ENCODE measurements around the gene LRTM2. TPM values are rescaled to one million over a fixed set of nuclear protein-coding genes. Genes with fewer than 3 reads are reported as not detected.

The LRTM2 gene
- total RNA-seq, 2 donors from 2014 or later = not detected

DNA sequence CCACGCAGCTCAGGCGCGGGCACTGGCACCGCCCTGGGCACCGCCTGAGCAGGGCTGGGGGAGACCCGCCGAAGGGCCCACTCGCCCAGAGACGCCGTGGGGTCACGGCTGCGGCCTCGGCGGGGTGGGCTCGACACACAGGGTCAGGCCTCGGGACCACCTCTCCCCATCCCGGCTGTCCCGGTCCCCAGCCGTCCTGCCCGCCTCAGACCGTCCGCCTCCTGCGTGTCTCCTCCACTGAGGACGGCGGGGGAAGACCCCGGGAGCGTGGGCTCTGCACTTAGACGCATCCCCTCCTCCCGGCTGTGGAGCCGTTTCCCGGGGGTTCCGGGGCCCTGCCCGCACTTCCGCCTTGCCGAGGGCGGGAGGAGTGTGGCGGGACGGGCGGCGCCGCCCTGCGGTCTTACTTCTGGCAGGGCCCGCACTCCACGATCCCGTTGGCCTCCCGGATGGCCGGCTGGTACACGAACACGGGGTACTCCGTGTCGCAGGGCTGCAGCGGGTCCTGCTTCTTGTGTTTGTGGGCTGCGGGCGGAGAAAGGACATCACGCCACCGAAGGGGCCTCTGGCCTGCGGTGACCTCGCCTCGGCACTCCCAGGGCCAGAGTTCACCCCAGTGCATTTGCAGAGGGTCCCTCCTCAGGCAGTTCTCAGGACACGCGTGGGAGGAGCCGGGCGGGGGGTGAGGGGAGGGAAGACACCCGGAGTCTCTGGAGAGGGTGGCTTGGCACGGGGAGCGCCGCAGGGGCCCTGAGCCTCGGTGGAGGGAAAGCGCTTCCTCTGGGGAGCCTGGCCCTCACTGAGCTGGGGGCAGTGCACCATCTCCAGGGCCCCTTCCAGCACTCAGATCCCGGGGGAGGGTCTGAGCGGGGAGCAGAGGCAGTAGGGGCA, 23.1 kb upstream of the LRTM2 start:
- intact Hi-C loops (cut with DNase I) = loop anchor here (2.0 to 5.0 kb wide), 4 partner anchors 238 to 785 kb away; partner anchors contain the start of gene CACNA1C
- TF ChIP-seq POLR2AphosphoS5 (IDR thresholded peaks at IDR 0.05) (no peak), POLR2A (IDR thresholded peaks at IDR 0.05) (peak; percentile 28), CTCF (IDR thresholded peaks at IDR 0.05) (peak in 1 of 4 experiments; percentile 6)
- 10% methylated on average over 48 of the region's 71 CpGs for WGBS

DNA sequence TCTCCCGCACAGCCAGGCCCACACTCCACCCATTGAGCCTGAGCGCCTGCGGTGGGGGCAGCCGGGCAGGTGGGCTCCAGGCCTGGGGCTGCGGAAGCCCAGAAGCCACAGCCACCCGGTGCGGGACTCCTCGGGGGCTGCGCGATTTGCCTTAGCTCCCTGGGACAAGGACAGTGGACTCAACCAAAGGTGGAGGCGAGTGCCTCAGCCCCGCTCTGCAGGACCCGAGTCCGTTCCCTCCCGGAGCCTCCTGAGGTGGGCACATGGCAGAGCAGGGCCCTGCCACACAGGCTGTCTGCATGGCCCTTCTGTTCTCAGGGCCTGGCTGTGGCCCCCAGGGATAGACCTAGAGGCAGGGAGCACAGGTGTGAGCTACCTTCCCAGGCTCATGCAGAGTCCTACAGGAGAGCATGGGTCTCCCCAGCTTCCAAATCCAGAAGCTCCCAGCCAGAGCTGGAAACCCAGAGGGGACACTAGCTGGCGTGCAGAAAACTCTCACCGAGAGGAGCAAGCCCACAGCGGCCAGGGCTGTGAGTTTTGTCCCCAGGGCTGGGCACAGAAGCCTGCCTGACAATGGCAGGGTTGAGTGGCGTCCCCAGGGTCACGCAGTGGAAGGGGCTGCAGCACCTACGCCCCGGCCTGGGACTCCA, 22.2 kb upstream of the LRTM2 start:
- no peak overlapping the region for H3K27ac ChIP-seq
- intact Hi-C loops (cut with DNase I) = loop anchor here (2.0 to 5.0 kb wide), 4 partner anchors 237 to 784 kb away; partner anchors contain the start of gene CACNA1C
- no peak overlapping the region for H3K4me3 ChIP-seq
- no peak for TF ChIP-seq POLR2AphosphoS5 (IDR thresholded peaks at IDR 0.05)
- no peak for DNase-seq (ENCODE audit: low spot score)
- no peaks in the 10 kb centered on the region for H3K36me3 ChIP-seq
- peaks cover 5% of the 10 kb centered on the region for H3K4me1 ChIP-seq (replicated peaks)
- H3K9me3 ChIP-seq = no peaks in the 10 kb centered on the region
- 93% methylated on average over 22 of the region's 22 CpGs for WGBS
- no peaks in the 10 kb centered on the region for H3K27me3 ChIP-seq (replicated peaks; ENCODE audit: insufficient read depth)

More for the DNA sequence above, 23.1 kb upstream of the LRTM2 start:
- Histone ChIP-seq H3K27ac (peak overlapping the region; percentile 69 to 70), H3K9me3 (no peaks in the 10 kb centered on the region), H3K4me3 (peak overlapping the region; percentile 40 to 59), H3K36me3 (no peaks in the 10 kb centered on the region), H3K27me3 (replicated peaks; ENCODE audit: insufficient read depth) (no peaks in the 10 kb centered on the region), H3K4me1 (replicated peaks) (peaks cover 5% of the 10 kb centered on the region)
- DNase-seq (ENCODE audit: low spot score) = no peak

DNA sequence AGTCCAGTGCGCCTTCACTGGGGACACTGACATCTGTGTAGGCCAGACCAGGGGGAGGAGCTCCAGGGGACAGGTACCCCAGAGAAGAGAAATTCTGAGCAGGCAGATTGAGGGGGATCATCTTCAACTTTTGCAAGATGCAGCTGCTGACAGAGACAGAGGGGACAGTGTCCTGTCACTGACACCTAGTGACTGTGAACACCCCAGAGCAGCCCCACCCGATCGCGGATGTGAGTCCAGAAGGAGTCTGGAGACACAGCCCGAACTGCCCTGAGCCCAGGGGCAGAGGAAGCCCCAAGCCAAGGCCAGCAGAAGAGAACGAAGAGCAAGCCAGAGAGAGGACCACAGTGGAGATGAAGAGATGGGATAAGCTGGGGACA, 21.7 kb upstream of the LRTM2 start:
- DNase-seq (ENCODE audit: low spot score) = no peak
- Histone ChIP-seq H3K27ac (no peak overlapping the region), H3K27me3 (replicated peaks; ENCODE audit: insufficient read depth) (no peaks in the 10 kb centered on the region), H3K4me3 (no peak overlapping the region), H3K36me3 (no peaks in the 10 kb centered on the region), H3K9me3 (no peaks in the 10 kb centered on the region), H3K4me1 (replicated peaks) (peaks cover 5% of the 10 kb centered on the region)
- intact Hi-C loops (cut with DNase I) = loop anchor here (5.0 kb wide), 3 partner anchors 254 to 784 kb away; partner anchors contain the start of gene CACNA1C
- 86% methylated on average over 6 of the region's 6 CpGs for WGBS
- TF ChIP-seq POLR2A (IDR thresholded peaks at IDR 0.05) (no peak), CTCF (IDR thresholded peaks at IDR 0.05) (no peak)

GRCh38 chr12:1799051-1799881, 21.1 kb upstream of the LRTM2 start:
- DNase-seq (ENCODE audit: low spot score) = no peak
- H3K27ac ChIP-seq = no peak overlapping the region
- H3K4me1 ChIP-seq (replicated peaks) = peaks cover 5% of the 10 kb centered on the region
- 87% methylated on average over 21 of the region's 21 CpGs for WGBS
- H3K36me3 ChIP-seq = no peaks in the 10 kb centered on the region
- TF ChIP-seq CTCF (IDR thresholded peaks at IDR 0.05) (no peak), POLR2A (IDR thresholded peaks at IDR 0.05) (no peak), POLR2AphosphoS5 (IDR thresholded peaks at IDR 0.05) (no peak)
- no peaks in the 10 kb centered on the region for H3K27me3 ChIP-seq (replicated peaks; ENCODE audit: insufficient read depth)
- H3K9me3 ChIP-seq = no peaks in the 10 kb centered on the region
- intact Hi-C loops (cut with DNase I) = loop anchor here (5.0 kb wide), 3 partner anchors 253 to 783 kb away; partner anchors contain the start of gene CACNA1C
- no peak overlapping the region for H3K4me3 ChIP-seq
